ENCODE data around the gene RASAL1. TPM values are rescaled to one million over a fixed set of nuclear protein-coding genes. Genes with fewer than 3 reads are reported as not detected.
A peak's percentile ranks its signal among the peaks of the same experiment; 100 is the strongest.

Gene RASAL1, protein sequence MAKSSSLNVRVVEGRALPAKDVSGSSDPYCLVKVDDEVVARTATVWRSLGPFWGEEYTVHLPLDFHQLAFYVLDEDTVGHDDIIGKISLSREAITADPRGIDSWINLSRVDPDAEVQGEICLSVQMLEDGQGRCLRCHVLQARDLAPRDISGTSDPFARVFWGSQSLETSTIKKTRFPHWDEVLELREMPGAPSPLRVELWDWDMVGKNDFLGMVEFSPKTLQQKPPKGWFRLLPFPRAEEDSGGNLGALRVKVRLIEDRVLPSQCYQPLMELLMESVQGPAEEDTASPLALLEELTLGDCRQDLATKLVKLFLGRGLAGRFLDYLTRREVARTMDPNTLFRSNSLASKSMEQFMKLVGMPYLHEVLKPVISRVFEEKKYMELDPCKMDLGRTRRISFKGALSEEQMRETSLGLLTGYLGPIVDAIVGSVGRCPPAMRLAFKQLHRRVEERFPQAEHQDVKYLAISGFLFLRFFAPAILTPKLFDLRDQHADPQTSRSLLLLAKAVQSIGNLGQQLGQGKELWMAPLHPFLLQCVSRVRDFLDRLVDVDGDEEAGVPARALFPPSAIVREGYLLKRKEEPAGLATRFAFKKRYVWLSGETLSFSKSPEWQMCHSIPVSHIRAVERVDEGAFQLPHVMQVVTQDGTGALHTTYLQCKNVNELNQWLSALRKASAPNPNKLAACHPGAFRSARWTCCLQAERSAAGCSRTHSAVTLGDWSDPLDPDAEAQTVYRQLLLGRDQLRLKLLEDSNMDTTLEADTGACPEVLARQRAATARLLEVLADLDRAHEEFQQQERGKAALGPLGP
- 1 to 10 TPM in 1 of 2 experiments, under 1 TPM in 1; 0.58 to 1.4 TPM for total RNA-seq
- polyA plus RNA-seq, result under 1 TPM; 0.10 to 0.68 TPM

DNA sequence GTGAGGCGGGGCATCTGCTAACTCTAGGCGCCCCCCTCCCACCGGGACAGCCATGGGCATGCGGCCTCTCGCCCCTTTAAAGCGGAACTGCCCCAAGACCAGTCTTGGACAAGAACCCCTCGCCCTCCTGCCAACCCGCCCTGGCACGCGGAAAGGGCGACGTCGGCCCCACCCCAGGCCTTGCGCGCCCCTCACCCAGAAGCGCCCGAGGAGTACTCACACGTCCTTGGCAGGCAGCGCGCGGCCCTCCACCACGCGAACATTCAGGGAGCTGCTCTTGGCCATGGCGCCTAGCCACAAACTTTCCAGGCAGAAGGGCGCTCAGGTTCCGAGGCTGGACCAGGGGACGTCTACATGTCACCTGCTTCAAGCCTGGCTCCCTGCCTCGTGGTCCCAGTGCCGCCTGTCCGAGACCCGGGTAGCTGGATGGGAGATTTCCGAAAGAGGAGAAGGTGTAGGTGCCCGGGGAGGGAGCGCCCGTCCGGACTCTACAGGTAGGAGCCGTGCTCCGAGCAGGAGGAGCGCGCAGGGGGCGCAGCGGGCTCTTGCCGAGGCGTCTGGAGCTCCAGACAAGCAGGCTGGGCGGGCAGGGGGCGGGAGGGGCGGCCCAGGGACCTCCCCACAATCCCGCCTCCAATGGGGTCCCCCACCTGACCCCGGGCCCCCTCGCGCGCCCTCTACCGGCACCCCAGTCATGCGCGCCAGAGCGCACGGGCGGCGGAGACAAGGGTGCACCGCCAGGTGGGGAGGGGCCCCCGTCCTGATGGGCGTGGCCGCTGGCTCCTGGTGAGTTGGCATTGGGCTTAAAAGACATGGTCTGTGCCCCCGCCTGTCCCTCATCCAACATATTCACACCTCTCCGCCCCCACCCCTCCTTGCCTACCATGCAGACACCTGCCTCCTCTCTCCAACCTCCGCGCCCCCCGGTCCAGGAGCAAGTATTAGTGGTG, at the start of gene RASAL1:
Gene RASAL1, minus strand, starts transcription at position 584 of the 950 bp plus-strand sequence. Its CDS starts 299 bp downstream, at position 285.
- Histone ChIP-seq H3K4me1 (ENCODE audit: insufficient read depth, low read length) (peaks cover 20% of the 10 kb centered on the region), H3K27ac (ENCODE audit: low read depth, low read length) (no peak within 1 kb of the TSS), H3K4me3 (ENCODE audit: low read length in 2 of 2) (peak within 1 kb of the TSS; percentile 34), H3K9me3 (ENCODE audit: control insufficient read depth in 1 of 2, low read length in 2 of 2) (no peaks in the 10 kb centered on the region), H3K36me3 (ENCODE audit: insufficient read depth, low read length) (no peaks in the 10 kb centered on the region), H3K27me3 (ENCODE audit: insufficient read depth, low read length) (no peaks in the 10 kb centered on the region)
- Mint-ChIP-seq H3K4me3 (peak within 1 kb of the TSS; percentile 56 to 90 (median 80)), H3K4me1 (peaks cover 4 to 19% (median 11%) of the 10 kb centered on the region in 4 donors), H3K9me3 (no peaks in the 10 kb centered on the region), H3K27ac (peak within 1 kb of the TSS; percentile 26 to 91 (median 84)), H3K27me3 (peaks cover 3% of the 10 kb centered on the region in 2 donors), H3K36me3 (no peaks in the 10 kb centered on the region)
- ChIA-PET CTCF (ENCODE audit: partially characterized antibody) (interaction anchor here (1.1 to 4.1 kb wide), 4 partner anchors 10 to 87 kb away, joined by 3 to 15 read pairs (median 5); no protein-coding TSS in a partner anchor), POLR2A (ENCODE audit: partially characterized antibody) (interaction anchor here (0.6 kb wide), 1 partner anchor 48 kb away, joined by 3 read pairs; no protein-coding TSS in a partner anchor)
- intact Hi-C loops (cut with micrococcal nuclease), result no loop called here
- DNase-seq, result peak; percentile 65 to 83 (median 70)

DNA sequence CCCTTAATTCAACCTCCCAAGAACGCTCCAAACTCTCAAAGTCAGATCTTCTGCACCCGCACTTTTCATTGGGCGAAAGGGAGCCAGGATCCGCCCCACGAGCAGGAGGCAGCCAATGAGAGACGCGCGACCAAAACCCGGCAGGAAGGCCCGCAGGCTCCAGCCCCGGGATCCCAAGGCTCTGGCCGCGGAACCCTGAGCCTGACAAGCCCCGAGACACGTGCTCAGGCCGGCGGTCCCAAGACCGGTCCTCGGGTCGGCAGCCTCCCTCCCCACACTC, 49.3 kb upstream of the RASAL1 start:
- Mint-ChIP-seq H3K36me3 (peaks cover 13 to 38% of the 10 kb centered on the region in 2 donors), H3K9me3 (peaks cover 0 to 1% (median 0%) of the 10 kb centered on the region in 8 donors), H3K4me1 (peaks cover 26 to 53% (median 37%) of the 10 kb centered on the region in 4 donors), H3K27ac (peak overlapping the region; percentile 95 to 98 (median 97)), H3K4me3 (peak overlapping the region; percentile 95 to 98 (median 96)), H3K27me3 (no peaks in the 10 kb centered on the region)
- intact Hi-C loops (cut with micrococcal nuclease), result loop anchor here (1.0 to 10.0 kb wide), 6 partner anchors 32 to 280 kb away; partner anchors contain the start of genes OAS1, OAS2, PLBD2 and SLC8B1
- peaks cover 13% of the 10 kb centered on the region for H3K36me3 ChIP-seq (ENCODE audit: insufficient read depth, low read length)
- peak; percentile 90 to 95 (median 91) for DNase-seq
- peak overlapping the region; percentile 74 to 91 for H3K4me3 ChIP-seq (ENCODE audit: low read length in 2 of 2)
- H3K27me3 ChIP-seq (ENCODE audit: insufficient read depth, low read length), result no peaks in the 10 kb centered on the region
- H3K27ac ChIP-seq (ENCODE audit: low read depth, low read length), result peak overlapping the region; percentile 92
- ChIA-PET POLR2A (ENCODE audit: partially characterized antibody) (interaction anchor here (0.7 to 6.1 kb wide), 15 partner anchors 10 to 206 kb away, joined by 3 to 55 read pairs (median 4); partner anchors contain the start of genes OAS2, SLC8B1 and TPCN1), CTCF (ENCODE audit: partially characterized antibody) (interaction anchor here (2.5 kb wide), 1 partner anchor 11 kb away, joined by 14 read pairs; no protein-coding TSS in a partner anchor)
- no peaks in the 10 kb centered on the region for H3K9me3 ChIP-seq (ENCODE audit: control insufficient read depth in 1 of 2, low read length in 2 of 2)
- peaks cover 42% of the 10 kb centered on the region for H3K4me1 ChIP-seq (ENCODE audit: insufficient read depth, low read length)

DNA sequence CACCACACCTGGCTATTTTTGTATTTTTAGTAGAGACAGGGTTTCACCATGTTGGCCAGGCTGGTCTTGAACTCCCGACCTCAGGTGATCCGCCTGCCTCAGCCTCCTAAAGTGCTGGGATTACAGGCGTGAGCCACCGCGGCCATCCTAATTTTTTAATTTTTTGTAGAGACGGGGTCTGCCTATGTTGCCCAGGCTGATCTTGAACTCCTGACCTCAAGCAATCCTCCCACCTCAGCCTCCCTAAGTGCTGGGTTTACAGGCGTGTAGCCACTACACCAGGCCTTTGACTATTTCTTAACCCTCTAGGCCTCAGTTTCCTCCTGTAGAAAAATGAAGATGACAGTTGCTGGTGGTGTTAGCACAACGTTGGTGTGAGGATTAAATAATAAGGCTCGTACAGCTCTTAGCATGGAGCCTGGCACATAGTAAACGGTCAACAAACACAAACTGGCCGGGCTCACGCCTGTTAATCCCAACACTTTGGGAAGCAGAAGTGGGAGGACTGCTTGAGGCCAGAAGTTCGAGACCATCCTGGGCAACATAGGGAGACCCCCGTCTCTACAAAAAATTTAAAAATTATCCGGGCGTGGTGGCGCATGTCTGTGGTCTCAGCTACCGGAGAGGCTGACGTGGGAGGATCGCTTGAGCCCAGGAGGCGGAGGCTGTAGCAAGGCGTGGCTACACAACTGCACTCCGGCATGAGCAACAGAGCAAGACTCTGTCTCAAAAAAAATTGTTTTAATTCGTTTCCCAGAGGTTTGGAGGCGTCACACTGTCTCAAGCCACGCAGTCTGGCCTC, 48.7 kb upstream of the RASAL1 start:
- peaks cover 26 to 51% (median 35%) of the 10 kb centered on the region in 4 donors for H3K4me1 Mint-ChIP-seq
- DNase-seq, result no peak

DNA sequence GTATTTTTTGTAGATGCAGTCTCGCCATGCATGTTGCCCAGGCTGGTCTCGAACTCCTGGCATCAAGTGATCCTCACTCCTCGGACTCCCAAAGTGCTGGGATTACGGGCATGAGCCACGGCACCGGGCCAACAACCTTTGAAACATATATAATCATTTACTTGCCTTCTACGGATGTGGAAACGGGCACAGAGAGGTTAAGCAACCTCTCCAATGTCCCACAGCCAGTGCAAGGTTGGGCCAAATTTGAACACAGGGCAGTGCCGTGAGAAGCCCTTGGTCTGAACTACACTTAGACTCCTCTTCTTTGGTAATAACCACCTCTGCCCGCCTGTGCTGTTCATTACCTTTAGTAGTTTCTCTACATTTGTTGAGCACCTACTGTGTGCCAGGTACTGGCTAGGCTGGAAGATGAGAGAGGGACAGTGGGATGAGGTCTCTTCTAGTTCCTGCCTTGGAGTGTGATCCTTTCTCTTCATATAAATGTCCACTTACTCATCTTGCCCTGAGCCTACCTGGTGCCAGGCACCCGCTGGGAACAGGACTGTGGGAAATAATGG, 47.5 kb upstream of the RASAL1 start:
- Histone ChIP-seq H3K4me3 (ENCODE audit: low read length in 2 of 2) (no peak overlapping the region), H3K27ac (ENCODE audit: low read depth, low read length) (peak overlapping the region; percentile 30), H3K4me1 (ENCODE audit: insufficient read depth, low read length) (peaks cover 42% of the 10 kb centered on the region), H3K9me3 (ENCODE audit: control insufficient read depth in 1 of 2, low read length in 2 of 2) (no peaks in the 10 kb centered on the region), H3K36me3 (ENCODE audit: insufficient read depth, low read length) (peaks cover 30% of the 10 kb centered on the region), H3K27me3 (ENCODE audit: insufficient read depth, low read length) (no peaks in the 10 kb centered on the region)
- intact Hi-C loops (cut with micrococcal nuclease), result loop anchor here (10.0 kb wide), 1 partner anchor 278 kb away; the partner anchor contains the start of gene OAS1
- ChIA-PET POLR2A (ENCODE audit: partially characterized antibody) (interaction anchor here (0.8 to 6.1 kb wide), 3 partner anchors 30 to 96 kb away, joined by 3 to 55 read pairs (median 4); partner anchors contain the start of gene TPCN1), CTCF (ENCODE audit: partially characterized antibody) (interaction anchor here (2.5 kb wide), 1 partner anchor 9 kb away, joined by 14 read pairs; no protein-coding TSS in a partner anchor)
- H3K9me3 Mint-ChIP-seq, result peaks cover 0 to 1% (median 0%) of the 10 kb centered on the region in 8 donors
- H3K36me3 Mint-ChIP-seq, result peaks cover 10 to 49% of the 10 kb centered on the region in 2 donors
- DNase-seq, result no peak
- peak overlapping the region in 5 of 7 donors; percentile 13 to 98 (median 74) for H3K27ac Mint-ChIP-seq
- H3K4me1 Mint-ChIP-seq, result peaks cover 24 to 47% (median 32%) of the 10 kb centered on the region in 4 donors
- peak overlapping the region; percentile 17 to 96 (median 56) for H3K4me3 Mint-ChIP-seq
- H3K27me3 Mint-ChIP-seq, result no peaks in the 10 kb centered on the region

More for the DNA sequence above, 48.7 kb upstream of the RASAL1 start:
- H3K9me3 ChIP-seq (ENCODE audit: control insufficient read depth in 1 of 2, low read length in 2 of 2), result no peaks in the 10 kb centered on the region
- POLR2A ChIA-PET (ENCODE audit: partially characterized antibody), result interaction anchor here (0.6 to 6.1 kb wide), 11 partner anchors 10 to 277 kb away, joined by 3 to 55 read pairs (median 6); partner anchors contain the start of genes OAS1, OAS2, SLC8B1 and TPCN1
- Mint-ChIP-seq H3K27ac (peak overlapping the region; percentile 95 to 98 (median 97)), H3K4me3 (peak overlapping the region; percentile 95 to 98 (median 96)), H3K27me3 (no peaks in the 10 kb centered on the region), H3K9me3 (peaks cover 0 to 1% (median 0%) of the 10 kb centered on the region in 8 donors), H3K36me3 (peaks cover 13 to 41% of the 10 kb centered on the region in 2 donors)
- H3K36me3 ChIP-seq (ENCODE audit: insufficient read depth, low read length), result peaks cover 18% of the 10 kb centered on the region
- peaks cover 42% of the 10 kb centered on the region for H3K4me1 ChIP-seq (ENCODE audit: insufficient read depth, low read length)
- intact Hi-C loops (cut with micrococcal nuclease), result loop anchor here (1.0 to 10.0 kb wide), 2 partner anchors 31 to 279 kb away; partner anchors contain the start of gene OAS1
- H3K27me3 ChIP-seq (ENCODE audit: insufficient read depth, low read length), result no peaks in the 10 kb centered on the region
- H3K4me3 ChIP-seq (ENCODE audit: low read length in 2 of 2), result peak overlapping the region; percentile 74 to 91
- CTCF ChIA-PET (ENCODE audit: partially characterized antibody), result interaction anchor here (2.5 kb wide), 1 partner anchor 10 kb away, joined by 14 read pairs; no protein-coding TSS in a partner anchor
- H3K27ac ChIP-seq (ENCODE audit: low read depth, low read length), result peak overlapping the region; percentile 92

DNA sequence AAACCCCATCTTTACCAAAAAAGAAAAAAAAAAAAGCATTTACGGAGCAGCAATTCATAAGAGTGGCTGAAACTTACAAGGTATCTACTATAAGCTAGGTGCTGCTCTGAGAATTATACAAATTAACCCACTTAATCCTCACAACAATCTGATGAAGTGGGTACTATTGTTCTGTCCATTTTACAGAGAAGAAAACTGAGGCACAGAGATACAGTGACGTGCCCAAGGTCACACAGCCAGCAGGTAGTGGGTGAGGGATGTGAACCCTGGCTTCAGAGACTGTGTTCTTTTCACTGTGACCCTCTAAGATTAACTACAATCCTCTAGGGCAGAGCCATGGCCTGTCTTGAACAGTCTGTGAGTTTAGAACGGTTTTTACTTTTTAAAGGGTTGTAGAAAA, 46.4 kb upstream of the RASAL1 start:
- peaks cover 0 to 1% (median 0%) of the 10 kb centered on the region in 8 donors for H3K9me3 Mint-ChIP-seq
- no peak overlapping the region for H3K27ac ChIP-seq (ENCODE audit: low read depth, low read length)
- H3K36me3 Mint-ChIP-seq, result peaks cover 20 to 60% of the 10 kb centered on the region in 2 donors
- no peaks in the 10 kb centered on the region for H3K9me3 ChIP-seq (ENCODE audit: control insufficient read depth in 1 of 2, low read length in 2 of 2)
- no peak overlapping the region for H3K4me3 ChIP-seq (ENCODE audit: low read length in 2 of 2)
- H3K27me3 ChIP-seq (ENCODE audit: insufficient read depth, low read length), result no peaks in the 10 kb centered on the region
- H3K4me3 Mint-ChIP-seq, result peak overlapping the region in 1 of 8 donors; percentile 22
- POLR2A ChIA-PET (ENCODE audit: partially characterized antibody), result no interaction called here
- no peak for DNase-seq
- intact Hi-C loops (cut with micrococcal nuclease), result loop anchor here (10.0 kb wide), 1 partner anchor 277 kb away; the partner anchor contains the start of gene OAS1
- H3K4me1 Mint-ChIP-seq, result peaks cover 20 to 42% (median 26%) of the 10 kb centered on the region in 4 donors
- peaks cover 37% of the 10 kb centered on the region for H3K4me1 ChIP-seq (ENCODE audit: insufficient read depth, low read length)
- H3K27me3 Mint-ChIP-seq, result no peaks in the 10 kb centered on the region
- CTCF ChIA-PET (ENCODE audit: partially characterized antibody), result interaction anchor here (0.7 to 7.3 kb wide), 2 partner anchors 133 to 244 kb away, joined by 3 to 37 read pairs; no protein-coding TSS in a partner anchor
- peaks cover 42% of the 10 kb centered on the region for H3K36me3 ChIP-seq (ENCODE audit: insufficient read depth, low read length)
- peak overlapping the region in 2 of 7 donors; percentile 13 to 60 for H3K27ac Mint-ChIP-seq

All from CD4-positive, alpha-beta memory T cell (primary cell).